HL-60/S4 treated with phorbol 12-myristate 13-acetate at 8.2 ng/mL for 4 days and 3 days (cell line): ENCODE data around the gene POLG.

Experiments
- in situ Hi-C: fragments of 300-500 bp; cut with MboI; formaldehyde crosslinking; loops from 2 replicates; pipeline ENCODE4 v1.15.0; 2022; ENCODE audit warnings: low sequenced_read_pairs

The POLG gene

GRCh38 chr15:89334510-89335297, at the start of gene POLG:
POLG (minus strand) TSS chr15:89334824; CDS start chr15:89333754, 1,070 bp downstream.
- in situ Hi-C loops: no loop called here

- in situ Hi-C loops: no loop called here
Measured at GRCh38 chr15:89384176-89384604, 49.6 kb upstream of the POLG start.

DNA sequence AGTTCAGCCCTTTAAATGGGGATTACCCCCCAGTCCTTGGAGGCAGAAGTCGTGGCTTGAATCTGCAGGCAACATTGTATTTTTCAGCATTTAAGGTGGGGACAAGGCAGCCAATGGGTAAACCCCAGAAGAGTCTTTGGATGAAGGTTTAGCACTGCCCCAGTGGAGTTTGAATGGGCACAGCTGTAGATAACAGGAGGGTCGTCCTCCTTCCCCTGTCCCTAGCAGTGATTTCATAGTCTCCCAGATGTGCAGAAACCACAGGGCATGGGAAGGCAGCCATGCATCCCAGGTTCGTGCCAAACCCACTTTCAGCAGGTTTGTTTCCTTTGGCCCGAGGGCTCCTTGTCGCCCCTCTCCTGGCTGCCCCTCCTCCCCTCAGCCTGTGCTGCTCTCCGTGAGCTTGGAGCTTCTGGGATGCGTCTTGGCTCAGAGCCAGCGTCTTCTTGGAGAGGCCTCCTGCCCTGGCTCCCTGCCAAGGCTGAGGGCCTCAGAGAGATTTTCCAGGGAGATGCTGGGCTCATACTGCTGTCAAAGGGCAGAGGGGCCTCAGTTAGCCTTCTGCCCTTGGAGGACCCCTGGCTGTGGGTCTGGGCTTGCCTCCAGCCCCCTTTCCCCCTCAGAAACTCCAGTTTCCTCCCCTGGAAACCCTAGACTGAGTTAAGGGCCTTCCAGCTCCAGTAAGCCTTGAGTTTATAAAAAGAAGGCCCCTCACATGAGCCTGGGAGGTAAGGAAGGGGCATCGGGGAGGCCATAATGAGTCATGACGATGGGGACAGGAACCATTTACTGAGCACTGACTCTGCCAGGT, 48.9 kb upstream of the POLG start:
- in situ Hi-C loops: no loop called here

GRCh38 chr15:89381888-89382686, 47.5 kb upstream of the POLG start:
- in situ Hi-C loops: no loop called here

DNA sequence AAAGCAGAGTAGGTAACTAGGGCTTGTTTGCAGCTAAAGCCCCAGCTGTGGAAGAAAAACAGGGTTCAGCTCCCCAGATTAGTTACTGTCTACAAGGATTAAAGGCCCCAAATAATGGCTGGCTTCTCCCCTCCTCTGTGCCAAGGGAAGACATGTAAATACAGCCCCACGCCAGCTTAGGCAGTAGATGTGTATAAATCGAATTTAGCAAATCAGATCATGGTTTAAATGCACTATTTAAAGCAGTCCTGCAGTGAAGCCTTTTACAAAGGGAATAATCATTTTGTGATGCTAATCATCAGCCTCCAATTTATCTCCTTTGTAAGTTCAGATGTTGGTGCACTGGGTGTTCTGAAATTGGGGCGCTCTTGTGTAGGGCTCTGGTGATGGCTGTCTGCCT, 46.7 kb upstream of the POLG start:
- in situ Hi-C loops: no loop called here

DNA sequence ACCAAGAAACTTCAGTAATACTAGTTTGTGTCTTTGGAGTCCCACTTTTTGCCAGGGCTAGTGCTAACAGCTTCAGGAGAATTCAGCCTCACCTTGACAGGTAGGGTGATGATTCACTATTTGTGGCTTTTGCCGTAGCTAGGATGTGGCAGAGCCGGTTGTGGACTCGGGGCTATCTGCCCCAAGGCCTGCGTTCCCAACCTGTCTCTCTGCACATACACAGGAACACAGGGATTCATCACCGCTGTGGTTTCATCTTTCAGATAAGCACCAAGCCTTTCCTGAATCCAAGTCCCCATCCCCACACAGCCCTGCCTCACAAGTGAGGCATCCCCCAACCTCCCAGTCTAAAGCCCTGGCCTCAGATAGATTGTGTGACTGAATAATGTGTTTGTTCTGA, 45.2 kb upstream of the POLG start:
- in situ Hi-C loops: no loop called here

GRCh38 chr15:89379251-89379695, 44.6 kb upstream of the POLG start:
- in situ Hi-C loops: no loop called here

GRCh38 chr15:89378296-89379151, 43.9 kb upstream of the POLG start:
- in situ Hi-C loops: no loop called here

DNA sequence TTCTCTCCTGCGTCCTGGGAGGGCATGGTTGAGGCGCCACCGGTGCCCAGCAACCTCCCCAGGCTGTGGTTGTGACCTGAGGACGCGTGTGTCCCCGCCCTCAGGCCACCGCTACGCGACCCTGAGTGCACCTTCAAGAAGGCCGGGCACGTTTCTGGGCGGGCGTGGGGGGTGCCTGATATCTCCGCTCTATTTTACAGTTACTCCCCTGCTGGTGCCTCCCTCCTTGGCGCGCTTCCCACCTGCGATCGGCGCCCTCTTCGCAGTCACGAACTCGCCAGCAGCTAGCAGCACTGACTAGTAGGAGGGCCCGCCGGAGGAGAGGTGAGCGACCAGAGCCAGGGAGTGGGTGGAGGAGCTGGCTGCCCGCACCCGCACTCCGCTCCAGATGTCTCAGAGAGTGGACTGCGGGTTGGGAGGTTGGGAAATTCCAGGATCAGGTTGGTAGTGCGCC, 43.2 kb upstream of the POLG start:
- in situ Hi-C loops: no loop called here

- in situ Hi-C loops: no loop called here
Measured at GRCh38 chr15:89377024-89377841, 42.6 kb upstream of the POLG start.

- in situ Hi-C loops: no loop called here
Measured at GRCh38 chr15:89376388-89376787, 41.8 kb upstream of the POLG start.

- in situ Hi-C loops: no loop called here
Measured at GRCh38 chr15:89375093-89376005, 40.7 kb upstream of the POLG start.

- in situ Hi-C loops: no loop called here
Measured at GRCh38 chr15:89374086-89374981, 39.7 kb upstream of the POLG start.

DNA sequence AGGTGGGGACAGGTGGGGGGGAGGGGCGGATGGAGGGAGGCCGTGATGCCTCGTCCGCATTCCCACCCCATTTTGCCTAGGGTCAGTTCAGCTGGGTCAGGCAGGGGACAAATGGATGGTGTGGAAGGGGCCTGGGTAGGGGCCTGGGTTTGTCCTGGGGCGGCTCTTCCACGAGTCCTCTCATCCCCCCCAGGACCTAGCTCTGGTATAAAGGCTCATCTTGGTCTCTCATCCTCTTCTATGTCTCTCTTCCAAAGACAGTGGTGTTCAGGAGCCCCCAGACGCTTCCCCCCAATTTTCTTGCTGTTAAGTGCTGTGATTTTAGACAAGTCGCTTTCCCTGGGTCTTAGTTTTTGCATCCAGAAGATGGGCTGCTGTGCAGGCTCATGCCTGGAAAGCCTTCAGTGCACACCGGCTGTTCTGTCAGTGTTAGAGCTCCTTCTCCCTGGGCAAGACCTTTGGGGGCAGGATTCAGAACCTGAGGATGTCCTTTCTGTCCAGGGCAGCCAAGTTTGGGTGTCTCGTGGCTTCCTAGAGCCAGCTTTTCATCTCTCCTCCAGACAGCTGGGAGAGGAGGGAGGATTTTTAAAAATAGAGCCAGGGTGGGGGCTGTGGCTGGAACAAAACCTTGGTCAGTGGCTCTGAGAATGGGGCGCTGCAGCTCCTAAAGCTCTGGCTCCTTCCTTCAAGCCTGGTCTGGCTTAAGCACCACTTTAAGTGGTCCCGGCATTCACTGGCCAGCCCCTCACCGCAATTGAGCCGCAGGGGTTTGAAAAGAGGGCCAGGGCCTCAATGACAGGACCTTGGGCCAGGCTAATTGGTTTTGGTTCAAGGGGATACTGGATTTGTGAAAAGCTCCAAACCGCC, 37.7 kb upstream of the POLG start:
- in situ Hi-C loops: no loop called here

DNA sequence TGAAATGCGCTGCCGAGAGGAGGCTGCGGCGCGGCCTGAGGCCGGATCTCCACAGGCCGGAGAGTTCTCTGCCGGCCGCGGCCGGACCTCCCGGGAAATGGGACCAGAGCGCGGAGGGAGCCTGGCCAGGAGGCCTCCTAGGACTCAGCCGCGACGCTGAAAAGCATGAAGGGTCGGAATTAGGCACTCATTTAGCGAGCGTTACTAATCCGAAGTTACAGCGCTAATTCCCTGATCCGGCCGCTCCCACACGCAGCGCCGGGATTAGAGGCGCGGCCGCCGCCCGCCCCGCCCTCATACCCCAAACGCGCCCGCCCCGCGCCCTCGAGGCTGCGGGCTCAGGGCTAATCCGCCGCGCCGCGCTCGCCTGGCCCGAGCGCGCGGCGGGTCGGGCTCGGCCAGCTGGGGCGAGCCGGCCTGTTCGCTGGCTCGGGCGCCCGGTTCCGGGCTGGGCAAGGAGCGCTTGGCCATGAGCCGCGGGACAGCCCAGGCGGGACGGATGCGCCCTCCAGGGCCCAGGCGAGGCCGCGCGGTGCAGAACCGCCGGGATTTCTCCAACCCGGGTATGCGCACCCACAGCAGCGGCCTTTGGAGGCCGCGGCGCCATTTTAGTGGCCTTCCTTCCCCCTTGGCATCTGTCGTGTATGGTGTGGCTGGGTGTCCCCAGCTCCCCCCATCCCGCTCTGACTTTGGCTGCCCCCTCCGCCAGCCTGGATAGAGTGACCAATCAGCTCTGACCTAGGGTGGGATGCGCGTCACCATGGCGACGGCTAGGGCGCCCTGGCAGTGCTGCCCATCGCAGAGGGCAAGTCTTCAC, 36.8 kb upstream of the POLG start:
- in situ Hi-C loops: no loop called here

GRCh38 chr15:89370978-89371227, 36.3 kb upstream of the POLG start:
- in situ Hi-C loops: no loop called here
